C4-2B (cell line): ENCODE results near the gene PADI3.

Experiments
- CTCF ChIP-seq: fragments of 450-650 bp; conservative IDR thresholded peaks from 2 replicates; pipeline ENCODE4 v1.5.1; 2017; ENCODE audit warnings: mild to moderate bottlenecking
- ZFX ChIP-seq: fragments of 450-650 bp; IDR thresholded peaks from 2 replicates; pipeline ENCODE4 v1.6.1; 2017

- TF ChIP-seq CTCF (no peak), ZFX (no peak)
Observed at GRCh38 chr1:17201201-17202021, 47.5 kb upstream of the PADI3 start.
